Activated CD8-positive, alpha-beta memory T cell treated with anti-CD3 and anti-CD28 coated beads for 1 hour (primary cell): ENCODE results near the gene PHKB.

Experiments used
- DNase-seq, 2 donors: peaks; one replicate each; pipeline ENCODE4 v3.0.0-alpha.2; 2020; ENCODE audit warnings: low read depth in 1 of 2; ENCODE audit errors: extremely low read depth in 1 of 2

Gene PHKB

DNA sequence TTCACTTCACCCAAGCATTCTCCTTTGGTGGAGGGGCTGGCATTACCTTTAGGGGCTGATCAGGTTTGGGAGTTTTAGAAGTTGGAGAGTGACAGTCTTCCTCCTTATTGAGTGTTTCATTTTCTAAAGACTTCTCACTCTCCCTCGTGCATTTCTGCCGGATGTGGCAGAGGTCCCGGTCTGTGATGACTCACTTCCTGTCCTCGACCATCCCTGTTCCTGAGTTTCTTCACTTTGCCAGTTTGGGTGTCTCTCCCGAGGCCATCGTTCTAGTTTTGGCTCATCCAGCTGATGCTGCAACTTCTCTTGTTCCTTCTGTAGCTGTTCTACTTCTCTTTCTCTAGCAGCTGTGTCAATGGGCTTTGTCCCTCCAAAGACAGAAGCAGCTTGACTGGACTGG lies 104.3 kb downstream of the PHKB start:
- DNase-seq, result no peak

DNA sequence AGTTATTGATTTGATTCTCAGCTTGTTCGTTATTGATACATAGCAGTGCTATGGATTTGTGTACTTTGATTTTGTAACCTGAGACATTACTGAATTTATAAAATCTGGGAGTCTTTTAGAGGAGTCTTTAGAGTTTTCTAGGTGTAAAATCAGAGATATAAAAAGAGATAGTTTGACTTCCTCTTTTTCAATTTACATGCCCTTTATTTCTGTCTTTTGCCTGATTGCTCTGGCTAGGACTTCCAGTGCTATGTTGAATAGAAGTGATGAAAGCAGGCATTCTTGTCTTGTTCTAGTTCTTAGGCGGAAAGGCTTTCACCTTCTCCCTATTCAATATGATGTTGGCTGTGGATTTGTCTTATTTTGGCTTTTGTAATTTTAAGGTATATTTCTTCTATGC lies 106.2 kb downstream of the PHKB start:
- DNase-seq, result no peak

DNA sequence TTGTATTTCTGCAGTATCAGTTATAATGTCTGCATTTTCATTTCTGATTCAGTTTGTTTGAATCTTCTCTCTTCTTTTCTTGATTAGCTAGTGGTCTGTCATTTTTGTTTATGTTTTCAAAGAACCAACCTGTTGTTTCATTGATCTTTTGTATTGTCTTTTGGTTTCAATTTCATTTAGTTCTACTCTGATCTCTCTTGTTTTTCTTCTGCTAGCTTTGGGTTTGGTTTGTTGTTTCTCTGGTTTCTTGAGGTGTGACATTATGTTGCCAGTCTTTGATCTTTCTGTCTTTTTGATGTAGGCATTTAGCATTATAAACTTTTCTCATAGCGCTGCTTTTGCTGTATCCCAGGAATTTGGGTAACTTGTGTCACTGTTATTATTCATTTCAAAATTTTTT lies 107.2 kb downstream of the PHKB start:
- no peak for DNase-seq

DNA sequence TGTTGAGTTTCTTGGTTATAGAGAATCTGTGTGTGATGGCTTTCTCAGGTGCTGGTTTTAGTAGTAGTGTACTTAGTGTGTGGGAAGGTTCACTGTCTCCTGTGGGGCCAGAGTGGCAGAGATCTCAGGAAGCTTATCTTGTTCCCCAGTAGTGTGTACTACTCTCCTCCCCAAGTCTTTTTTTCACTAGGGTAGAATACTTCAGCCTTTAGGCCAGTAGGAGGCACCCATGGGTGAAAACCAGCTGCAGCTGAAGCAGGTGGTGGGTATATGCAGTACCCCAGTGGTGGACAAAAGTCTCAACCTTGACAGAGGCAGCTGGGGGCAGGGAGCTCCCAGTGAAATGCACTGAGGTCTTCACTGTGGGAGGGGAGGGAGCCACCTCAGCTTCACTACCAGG lies 109.9 kb downstream of the PHKB start:
- DNase-seq, result no peak

DNA sequence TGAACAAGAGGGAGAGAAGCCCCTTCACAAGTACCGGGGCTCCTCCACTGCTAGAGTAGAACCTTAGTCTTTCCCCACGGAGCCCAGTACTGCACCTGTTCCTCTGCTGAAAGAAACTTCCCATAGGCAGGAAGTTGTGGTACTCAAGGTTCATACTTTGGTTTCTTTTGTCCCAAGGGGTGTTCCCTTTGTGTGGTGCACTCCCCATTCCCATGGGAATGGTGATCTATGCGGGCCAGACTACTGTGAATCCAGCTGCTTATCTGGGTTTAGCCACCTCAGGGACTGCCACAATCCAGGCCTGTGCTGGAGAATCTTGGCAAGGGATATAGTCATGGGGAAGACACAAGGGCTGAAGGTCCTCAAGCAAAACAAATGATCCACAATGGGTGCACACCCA lies 110.6 kb downstream of the PHKB start:
- DNase-seq, result no peak

DNA sequence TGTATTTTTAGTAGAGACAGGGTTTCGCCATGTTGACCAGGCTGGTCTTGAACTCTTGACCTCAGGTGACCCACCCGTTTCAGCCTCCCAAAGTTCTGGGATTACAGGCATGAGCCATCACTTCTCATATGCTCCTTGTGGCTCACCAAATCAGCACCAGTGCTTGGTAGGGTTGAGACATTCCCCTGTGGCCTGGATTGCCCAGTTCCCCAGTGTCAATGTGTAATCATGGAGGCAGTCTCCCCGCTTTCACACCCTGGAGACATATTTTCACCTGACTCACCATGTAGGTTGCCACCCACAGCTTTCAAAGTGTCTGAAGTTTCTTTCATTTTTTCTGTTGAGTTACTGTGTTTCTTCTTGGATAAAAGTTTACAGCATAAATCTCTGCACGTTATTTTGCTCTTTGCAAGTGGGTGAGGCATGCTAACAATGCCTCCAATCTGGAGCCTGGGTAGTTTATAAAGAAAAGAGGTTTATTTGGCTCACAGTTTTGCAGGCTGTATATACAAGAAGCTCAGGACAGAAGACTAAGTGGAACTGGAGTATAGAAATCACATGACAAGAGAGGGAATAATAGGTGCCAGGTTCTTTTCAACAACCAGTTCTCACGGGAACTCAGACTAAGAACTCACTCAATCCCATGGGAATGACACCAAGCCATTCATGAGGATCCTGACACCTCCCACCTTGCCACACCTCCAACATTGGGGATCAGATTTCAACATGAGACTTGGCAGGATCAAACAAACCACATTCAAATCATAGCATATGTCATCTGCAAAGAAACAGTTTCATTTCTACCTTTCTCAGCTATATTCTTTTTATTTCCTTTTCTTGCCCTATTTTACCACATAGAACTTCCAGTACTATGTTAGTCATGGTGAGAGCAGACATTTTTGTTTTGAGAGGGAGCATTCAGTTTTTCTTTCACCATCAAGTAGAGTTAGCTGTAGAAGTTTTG lies 113.2 kb downstream of the PHKB start:
- no peak for DNase-seq

DNA sequence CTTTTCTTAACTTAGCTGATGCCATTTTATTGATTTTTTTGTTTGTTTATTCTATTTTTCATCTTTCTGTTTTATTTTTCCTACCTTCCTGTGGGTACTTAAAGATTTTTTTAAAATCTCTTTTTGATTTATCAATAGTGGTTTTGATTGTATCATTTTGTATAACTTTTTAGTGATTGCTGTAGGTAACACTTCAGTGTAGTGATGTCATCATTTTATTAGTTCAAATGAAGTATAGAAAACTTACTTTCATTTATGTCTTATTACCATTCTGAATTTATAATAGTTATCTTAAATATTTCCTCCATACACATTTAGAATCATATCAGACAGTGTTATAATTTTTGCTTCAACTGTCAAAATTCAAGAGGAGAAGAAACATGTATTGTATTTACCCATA lies 115.9 kb downstream of the PHKB start:
- DNase-seq, result no peak

DNA sequence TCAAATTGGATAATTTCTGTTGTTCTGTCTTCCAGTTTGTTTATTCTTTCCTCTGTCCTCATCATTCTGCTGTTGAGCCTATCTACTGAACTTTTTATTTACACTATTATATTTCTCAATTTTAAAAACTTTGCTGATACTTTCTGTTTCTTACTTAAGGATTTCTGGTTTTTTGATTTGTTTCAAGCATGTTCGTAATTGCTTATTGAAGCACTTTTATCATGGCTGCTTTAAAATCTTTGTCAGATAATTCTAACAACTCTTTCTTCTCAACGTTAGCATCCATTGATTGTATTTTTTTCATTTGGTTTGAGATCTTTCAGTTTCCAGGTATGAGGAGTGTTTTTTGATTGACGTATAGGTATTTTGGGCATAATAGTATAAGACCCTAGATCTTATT lies 116.9 kb downstream of the PHKB start:
- DNase-seq, result no peak

DNA sequence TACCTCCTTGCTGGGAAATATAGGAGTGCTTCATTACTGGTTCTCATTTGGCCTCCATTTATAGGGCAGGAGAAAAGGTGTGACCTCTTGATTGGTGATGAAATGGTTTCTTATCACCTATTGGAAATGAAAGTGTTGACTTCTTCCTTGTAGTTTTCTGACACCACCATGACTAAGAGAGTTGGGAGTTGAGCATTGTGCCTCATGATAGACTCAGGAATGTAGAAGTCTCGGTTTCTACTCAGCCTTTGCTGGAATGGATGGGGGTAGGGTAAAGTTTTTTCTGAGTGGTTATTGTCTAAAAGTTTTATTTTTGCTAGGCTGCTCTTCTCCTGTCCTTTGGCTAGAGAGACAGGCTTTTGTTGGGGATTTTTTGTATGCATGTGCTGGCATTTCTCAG lies 117.4 kb downstream of the PHKB start:
- DNase-seq, result no peak

DNA sequence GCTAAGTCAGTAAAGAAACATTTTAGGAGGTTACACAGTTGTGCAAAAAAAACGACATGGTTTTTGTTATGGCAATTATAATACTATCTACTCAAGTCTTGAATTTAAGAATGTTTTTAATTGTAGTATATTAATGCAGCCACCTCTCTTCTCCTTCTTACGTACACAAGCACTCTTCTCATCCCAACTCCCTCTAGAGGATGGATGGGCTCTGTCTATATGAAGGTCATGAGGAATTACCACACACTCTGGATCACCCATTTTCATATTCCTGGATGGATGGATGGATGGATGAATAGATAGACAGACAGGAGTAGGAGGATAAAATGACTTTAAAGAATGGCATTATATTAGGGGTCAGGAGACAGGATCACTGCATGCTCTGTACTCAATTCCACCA lies 120.0 kb downstream of the PHKB start:
- DNase-seq, result no peak

DNA sequence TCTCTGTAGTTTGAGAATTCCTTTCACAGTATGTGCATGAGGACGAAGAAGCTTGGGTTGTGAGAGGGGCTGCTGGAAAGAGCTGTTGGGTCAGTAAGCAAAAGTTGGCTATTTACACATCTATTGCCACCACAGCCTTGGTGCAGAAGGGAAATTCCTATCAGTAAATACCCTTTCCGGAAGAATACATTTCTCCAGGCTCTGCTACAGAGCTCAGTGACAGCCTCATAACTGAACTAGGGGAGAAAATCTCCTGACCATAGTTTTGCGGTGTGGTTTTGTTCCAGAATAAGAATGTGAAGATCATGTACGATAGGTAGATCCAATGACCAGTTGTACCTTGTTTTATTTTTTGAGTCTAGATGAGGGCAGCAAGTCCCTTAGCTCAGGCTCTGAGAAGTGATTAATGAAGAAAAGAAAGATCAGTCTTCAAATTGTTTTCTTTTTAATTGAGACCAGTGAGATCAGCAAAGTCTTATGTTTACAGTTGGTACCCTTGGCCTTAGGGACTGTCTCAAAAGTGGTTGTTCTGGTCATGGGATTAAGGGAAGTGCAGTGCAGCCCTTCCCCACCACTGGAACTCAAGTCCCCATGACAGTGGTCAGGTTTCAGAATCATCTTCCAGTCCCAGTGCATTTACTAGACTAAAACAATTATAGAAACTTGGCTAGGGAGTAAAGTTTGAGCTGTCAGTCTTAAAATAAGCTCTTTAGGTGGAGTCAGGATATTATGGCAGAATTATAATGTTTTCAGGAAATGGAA lies 123.5 kb downstream of the PHKB start:
- DNase-seq, result no peak

DNA sequence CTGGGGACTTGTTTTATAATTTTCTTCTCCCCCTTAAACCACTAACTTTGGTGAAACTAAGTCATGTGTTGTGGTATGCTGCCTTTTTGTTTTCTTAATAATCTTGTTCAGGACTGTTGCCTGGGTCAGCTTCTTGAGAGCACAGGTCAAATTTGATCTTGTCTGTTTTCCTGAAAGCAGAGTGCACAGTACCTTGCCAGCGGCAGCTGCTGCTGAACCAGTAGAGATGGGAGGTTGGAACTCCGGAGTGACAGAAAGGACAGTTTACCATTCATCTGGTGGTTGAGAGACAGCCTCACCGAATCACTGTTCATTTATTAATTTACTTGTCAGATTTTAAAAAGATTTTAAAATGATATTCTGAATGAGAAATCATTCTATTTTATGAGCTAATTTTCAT lies 125.0 kb downstream of the PHKB start:
- DNase-seq, result no peak

DNA sequence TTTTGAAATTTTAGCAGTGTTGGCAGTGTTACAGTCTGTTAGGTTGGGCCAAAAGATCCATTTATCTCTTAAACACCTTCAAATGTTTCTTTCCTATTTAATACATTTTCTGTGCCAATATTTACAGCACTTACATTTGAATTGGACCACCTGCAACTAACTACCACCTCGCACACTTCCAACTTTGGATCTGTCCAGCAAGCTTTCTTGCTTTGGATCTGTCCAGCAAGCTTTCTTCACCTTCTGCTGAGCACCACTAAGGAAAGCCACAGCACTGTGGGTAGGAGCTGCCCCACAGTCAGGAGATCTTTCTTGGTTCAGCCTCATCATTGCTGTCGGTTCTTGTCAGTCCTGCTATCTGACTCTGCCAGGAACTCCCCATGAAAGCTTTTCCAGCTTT lies 129.3 kb downstream of the PHKB start:
- DNase-seq, result no peak

DNA sequence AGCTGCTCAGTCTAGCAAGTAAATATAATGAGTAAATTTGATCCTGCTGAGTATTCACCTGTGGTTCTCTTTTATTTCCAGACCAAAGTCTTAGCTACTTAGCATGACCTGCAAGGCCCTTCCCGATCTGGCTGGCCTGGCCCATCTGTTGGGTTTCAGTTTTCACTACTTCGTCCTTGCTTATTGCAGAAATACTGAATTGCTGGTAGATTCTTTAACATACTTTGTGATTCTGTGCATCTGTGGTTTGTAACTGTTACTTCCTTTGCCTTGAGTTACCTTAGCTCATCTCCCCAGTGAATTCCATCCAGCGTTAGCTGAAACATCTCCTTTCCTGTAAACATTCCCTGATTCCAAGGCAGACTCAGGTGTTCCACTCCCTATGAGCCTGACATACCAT lies 131.1 kb downstream of the PHKB start:
- no peak for DNase-seq

DNA sequence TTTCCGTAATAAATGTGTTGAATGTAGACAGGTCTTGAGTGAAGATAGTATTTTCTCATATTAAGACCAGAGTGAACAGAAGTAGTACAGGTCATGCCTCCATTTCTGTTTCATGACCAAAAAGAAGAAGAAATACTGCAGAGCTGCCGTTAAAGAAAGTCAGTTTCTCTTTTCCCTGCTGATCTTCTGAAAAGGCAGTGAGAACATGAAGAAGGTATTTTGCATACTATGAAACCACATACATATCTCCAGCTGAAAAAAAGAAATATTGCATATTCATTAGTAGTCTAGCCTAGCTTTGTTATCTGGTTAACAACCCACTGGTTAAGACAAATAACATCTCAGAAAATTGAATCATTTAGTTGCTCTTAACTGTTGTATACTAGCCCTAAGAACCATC lies 138.4 kb downstream of the PHKB start:
- DNase-seq, result no peak

DNA sequence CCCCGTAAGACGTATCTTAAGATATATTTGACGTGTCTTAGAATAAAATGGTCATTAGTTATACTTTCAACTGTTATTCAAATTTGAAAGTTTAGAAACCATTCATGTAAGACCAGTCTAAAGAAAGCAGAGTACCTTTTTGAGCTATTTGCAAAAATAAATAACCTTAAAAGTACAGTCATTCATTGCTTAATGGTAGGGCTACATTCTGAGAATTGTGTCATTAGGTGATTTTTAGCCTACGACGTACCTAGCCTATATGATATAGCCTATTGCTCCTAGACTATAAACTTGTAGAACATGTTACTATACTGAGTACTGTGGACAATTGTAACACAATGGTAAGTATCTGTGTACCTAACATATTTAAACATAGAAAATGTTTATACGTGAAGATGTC lies 139.2 kb downstream of the PHKB start:
- DNase-seq, result no peak

DNA sequence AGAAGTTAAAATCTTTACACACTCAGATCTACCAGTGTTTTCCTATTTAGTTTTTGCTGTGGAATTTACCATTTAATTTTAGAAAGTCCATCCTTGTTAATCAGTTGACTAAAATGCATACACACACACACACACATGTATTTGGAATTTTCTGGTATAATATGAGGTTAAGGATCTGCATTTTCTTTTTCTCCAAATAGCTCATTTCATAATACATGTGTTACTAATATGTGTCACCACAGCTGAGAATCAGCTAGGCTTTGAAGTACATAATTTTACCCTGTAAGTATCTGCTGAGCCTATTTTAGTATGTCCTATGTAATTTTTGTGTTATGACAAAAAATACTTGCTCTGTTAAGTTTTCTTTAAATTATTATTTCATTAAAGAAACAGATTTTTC lies 143.2 kb downstream of the PHKB start:
- no peak for DNase-seq

DNA sequence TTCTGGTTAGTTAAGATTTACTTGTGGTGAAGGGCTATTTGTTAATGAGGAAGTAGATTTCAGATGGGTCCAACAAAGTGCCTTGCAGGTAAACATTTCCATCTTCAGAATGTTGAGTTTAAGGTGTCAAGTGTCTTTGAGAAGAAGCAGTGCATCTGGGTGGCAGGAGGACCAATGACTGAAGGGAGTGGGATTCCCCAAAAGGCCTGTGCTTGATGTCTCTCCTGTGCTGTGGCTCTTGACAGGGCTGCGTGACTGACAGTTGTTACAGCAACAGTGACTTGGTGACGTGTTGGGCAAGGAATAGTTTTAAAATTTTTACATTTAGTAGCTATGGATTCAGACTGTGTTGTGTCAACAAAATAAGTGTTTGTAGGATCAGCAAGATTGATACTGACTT lies 149.9 kb downstream of the PHKB start:
- no peak for DNase-seq

DNA sequence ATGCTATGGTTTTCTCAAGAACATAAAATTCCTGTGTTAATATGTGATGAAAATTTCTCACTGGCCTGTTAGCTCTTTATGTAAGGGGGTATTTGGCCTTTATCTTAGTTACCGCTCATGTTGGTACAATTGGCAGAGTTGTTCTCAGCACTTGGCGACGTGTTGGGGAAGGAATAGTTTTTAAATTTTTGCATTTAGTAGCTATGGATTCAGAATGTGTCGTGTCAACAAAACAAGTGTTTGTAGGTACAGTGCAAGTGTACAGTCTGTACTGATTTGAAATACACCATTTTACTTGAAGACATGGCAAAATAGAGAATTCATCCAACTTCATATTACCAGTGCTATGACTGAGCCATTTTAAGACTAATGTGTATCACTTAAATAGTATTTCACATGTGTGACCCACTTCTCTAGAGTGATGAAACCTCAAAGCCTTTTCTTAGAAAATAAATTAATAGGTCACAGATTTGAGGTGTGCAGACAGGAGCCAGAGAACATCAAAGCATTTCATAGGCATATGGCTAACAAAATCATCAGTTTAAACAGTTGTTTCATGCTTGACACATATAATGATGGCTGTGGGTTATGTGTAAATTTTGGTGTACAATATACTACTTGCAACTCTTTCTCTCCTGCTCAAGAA lies 150.8 kb downstream of the PHKB start:
- DNase-seq, result no peak

DNA sequence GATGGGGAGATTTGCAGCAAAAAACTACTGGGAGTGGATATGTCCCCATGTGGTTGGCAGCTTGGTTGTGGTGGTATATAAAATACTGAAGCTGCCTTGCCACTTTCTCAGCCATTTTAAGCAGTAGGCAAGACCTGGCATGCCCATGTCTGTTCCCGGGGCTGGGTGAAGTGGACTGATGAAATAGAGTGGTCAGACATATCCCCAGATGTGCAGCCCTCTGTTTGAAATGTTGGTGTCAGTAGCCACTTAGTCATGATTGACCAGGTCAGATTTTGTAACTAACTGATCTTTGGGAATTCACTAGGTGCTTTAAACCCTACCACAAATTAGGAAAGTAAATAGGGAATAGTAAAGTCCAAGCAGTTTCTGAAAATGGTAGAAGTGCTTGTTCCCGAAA lies 151.6 kb downstream of the PHKB start:
- DNase-seq, result no peak

DNA sequence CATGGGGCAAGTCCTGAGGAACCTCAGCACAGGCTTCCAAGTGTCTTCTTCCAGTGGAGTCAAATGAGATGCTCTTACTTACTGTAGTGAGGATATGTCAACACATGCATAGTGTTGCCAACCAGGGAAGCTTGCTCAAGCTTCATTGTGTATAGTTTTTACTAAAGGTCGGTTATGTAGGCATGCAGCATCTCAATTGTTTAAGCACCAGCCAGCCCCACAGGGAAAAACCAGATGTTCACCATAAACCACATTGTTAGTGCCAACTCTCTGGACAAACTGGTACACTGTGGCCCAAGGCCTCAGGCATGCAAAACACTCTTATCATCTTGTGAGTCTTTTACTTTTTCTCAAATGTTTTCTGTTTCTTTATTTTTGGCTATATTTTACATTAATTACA lies 152.1 kb downstream of the PHKB start:
- DNase-seq, result no peak

DNA sequence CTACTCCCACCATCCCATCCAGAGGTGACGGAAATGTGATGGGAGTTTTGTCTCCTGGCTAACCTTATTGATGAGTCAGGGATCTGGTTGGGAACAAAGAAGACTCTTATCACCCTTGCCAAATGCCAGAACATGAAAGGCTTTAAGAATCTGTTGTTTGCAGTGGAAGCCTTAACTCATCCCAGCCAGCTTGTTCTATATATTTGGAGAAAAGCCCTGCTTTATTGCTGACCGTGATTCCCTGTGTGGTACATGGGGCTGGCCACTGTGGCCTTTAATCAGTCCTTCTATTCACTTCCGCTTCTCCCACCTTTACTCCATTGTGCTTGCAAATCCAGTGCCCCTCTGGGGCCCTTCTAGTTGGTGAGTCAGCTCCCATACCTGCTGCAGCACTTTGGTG lies 156.6 kb downstream of the PHKB start:
- no peak for DNase-seq
